ENCODE measurements around the gene DNAJC21. TPM values are rescaled to one million over a fixed set of nuclear protein-coding genes. Genes with fewer than 3 reads are reported as not detected.
A peak's percentile ranks its signal among the peaks of the same experiment; 100 is the strongest.

DNAJC21 gene
- total RNA-seq, 2 experiments from 2014 or later: 47.9 to 50.4 TPM

DNA sequence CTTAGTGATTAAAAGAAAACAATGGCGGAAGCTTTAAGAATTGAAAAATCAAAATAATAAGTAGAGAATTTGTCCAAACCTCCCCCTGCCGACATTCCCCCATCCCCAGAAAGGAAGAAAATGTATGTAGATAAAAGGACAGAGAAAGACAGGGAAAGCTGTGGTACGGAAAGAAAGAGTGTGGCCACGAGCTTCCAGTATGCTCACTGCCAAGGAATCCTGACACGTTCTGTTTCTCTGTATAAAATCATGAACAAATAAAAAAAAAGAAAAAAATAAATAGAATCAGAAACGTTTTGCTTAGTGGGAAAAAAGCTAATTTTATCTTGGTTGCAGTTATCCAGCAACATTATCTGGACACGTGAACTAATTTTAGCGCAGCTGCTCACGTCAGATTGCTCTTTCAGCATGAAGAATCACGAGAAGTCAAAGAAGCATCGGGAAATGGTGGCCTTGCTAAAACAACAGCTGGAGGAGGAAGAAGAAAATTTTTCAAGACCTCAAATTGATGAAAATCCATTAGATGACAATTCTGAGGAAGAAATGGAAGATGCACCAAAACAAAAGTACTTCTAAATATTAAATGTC is 15.2 kb downstream of the DNAJC21 start:
- no peak for TF ChIP-seq CTCF (IDR thresholded peaks at IDR 0.05)
- Histone ChIP-seq H3K27ac (ENCODE audit: low read depth in 1 of 2, low read length in 2 of 2) (no peak overlapping the region), H3K9me3 (ENCODE audit: control insufficient read depth in 1 of 2, insufficient read depth in 1 of 2, low read length in 2 of 2) (no peaks in the 10 kb centered on the region), H3K4me1 (ENCODE audit: insufficient read depth, low read length) (no peaks in the 10 kb centered on the region), H3K4me3 (ENCODE audit: low read length) (no peak overlapping the region), H3K36me3 (ENCODE audit: insufficient read depth, low read length) (peaks cover 72% of the 10 kb centered on the region), H3K27me3 (ENCODE audit: control insufficient read depth in 1 of 2, insufficient read depth in 2 of 2, low read length in 2 of 2) (no peaks in the 10 kb centered on the region)
- no peaks in the 10 kb centered on the region for H3K27me3 Mint-ChIP-seq
- H3K27ac Mint-ChIP-seq: no peak overlapping the region
- intact Hi-C loops (cut with DNase I, micrococcal nuclease): no loop called here
- H3K9me3 Mint-ChIP-seq: no peaks in the 10 kb centered on the region
- ChIA-PET CTCF (no interaction called here), POLR2A (no interaction called here)
- no peak overlapping the region for H3K4me3 Mint-ChIP-seq
- peaks cover 91% of the 10 kb centered on the region for H3K36me3 Mint-ChIP-seq (ENCODE audit: low read depth)
- no peaks in the 10 kb centered on the region for H3K4me1 Mint-ChIP-seq (ENCODE audit: low read depth)
- DNase-seq (no peak), ATAC-seq (ENCODE audit: poor library complexity) (no peak)

- no peaks in the 10 kb centered on the region for H3K27me3 ChIP-seq (ENCODE audit: control insufficient read depth in 1 of 2, insufficient read depth in 2 of 2, low read length in 2 of 2)
- peaks cover 10% of the 10 kb centered on the region for H3K4me1 Mint-ChIP-seq (ENCODE audit: low read depth)
- H3K4me3 ChIP-seq (ENCODE audit: low read length): no peak overlapping the region
- POLR2A ChIA-PET: no interaction called here
- DNase-seq: no peak
- H3K4me3 Mint-ChIP-seq: no peak overlapping the region
- H3K4me1 ChIP-seq (ENCODE audit: insufficient read depth, low read length): no peaks in the 10 kb centered on the region
- H3K27ac ChIP-seq (ENCODE audit: low read depth in 1 of 2, low read length in 2 of 2): no peak overlapping the region
- H3K9me3 ChIP-seq (ENCODE audit: control insufficient read depth in 1 of 2, insufficient read depth in 1 of 2, low read length in 2 of 2): no peaks in the 10 kb centered on the region
- H3K27me3 Mint-ChIP-seq: no peaks in the 10 kb centered on the region
- intact Hi-C loops (cut with DNase I, micrococcal nuclease): loop anchor here in 1 of 2 experiments (5.0 kb wide), 1 partner anchor 970 kb away; no protein-coding TSS in a partner anchor
- peaks cover 28% of the 10 kb centered on the region for H3K36me3 ChIP-seq (ENCODE audit: insufficient read depth, low read length)
- H3K9me3 Mint-ChIP-seq: no peaks in the 10 kb centered on the region
- TF ChIP-seq CTCF (IDR thresholded peaks at IDR 0.05): no peak
- no peak overlapping the region for H3K27ac Mint-ChIP-seq
- CTCF ChIA-PET: no interaction called here
- peaks cover 39% of the 10 kb centered on the region for H3K36me3 Mint-ChIP-seq (ENCODE audit: low read depth)
- no peak for ATAC-seq (ENCODE audit: poor library complexity)
Observed at GRCh38 chr5:34957321-34957720, 28.0 kb downstream of the DNAJC21 start.

DNA sequence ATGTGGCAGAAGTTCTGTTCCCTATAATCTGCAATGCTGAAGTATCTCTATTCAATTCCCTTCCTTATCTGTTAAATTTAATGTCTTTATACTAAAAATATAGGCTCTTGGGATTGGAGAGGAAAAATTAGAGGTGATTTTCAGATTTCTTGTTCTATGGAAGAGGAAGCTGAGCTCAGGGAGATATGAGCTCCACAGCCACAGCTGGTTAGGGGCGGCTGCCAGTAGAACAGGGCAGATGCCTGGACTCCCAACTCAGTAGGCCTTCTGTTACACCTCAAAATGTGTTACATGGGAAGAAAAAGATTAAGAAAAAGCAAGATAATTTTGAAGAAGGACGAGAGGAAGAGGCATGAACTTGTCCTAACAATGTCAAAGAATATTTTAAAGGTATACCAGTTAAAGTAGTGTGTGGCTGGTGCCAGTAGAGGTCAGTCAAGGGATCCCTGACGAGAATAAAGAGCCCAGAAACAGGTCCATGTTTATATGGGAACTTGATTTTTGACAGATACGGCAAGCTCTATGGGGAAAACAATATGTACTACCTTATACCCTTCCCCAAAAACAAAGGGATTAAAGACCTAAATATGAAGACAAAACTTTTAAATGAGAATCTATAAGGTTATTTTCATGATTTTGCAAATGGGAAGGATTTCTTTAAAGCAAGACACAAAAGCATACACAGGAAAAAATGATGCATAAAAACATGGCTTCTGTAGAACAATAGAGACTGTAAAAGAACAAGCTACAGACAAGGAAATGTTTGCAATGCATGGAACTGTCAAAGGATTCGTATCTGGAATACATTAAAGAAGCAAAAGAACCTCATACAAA is 28.7 kb downstream of the DNAJC21 start:
- H3K4me3 Mint-ChIP-seq: no peak overlapping the region
- peak; percentile 44 for TF ChIP-seq CTCF (IDR thresholded peaks at IDR 0.05)
- peaks cover 10% of the 10 kb centered on the region for H3K4me1 Mint-ChIP-seq (ENCODE audit: low read depth)
- H3K27me3 Mint-ChIP-seq: no peaks in the 10 kb centered on the region
- peak overlapping the region; percentile 15 for H3K27ac Mint-ChIP-seq
- Histone ChIP-seq H3K27ac (ENCODE audit: low read depth in 1 of 2, low read length in 2 of 2) (no peak overlapping the region), H3K27me3 (ENCODE audit: control insufficient read depth in 1 of 2, insufficient read depth in 2 of 2, low read length in 2 of 2) (no peaks in the 10 kb centered on the region), H3K36me3 (ENCODE audit: insufficient read depth, low read length) (peaks cover 22% of the 10 kb centered on the region), H3K4me3 (ENCODE audit: low read length) (no peak overlapping the region), H3K4me1 (ENCODE audit: insufficient read depth, low read length) (no peaks in the 10 kb centered on the region), H3K9me3 (ENCODE audit: control insufficient read depth in 1 of 2, insufficient read depth in 1 of 2, low read length in 2 of 2) (no peaks in the 10 kb centered on the region)
- intact Hi-C loops (cut with DNase I, micrococcal nuclease): loop anchor here in 1 of 2 experiments (5.0 kb wide), 1 partner anchor 969 kb away; no protein-coding TSS in a partner anchor
- ATAC-seq (ENCODE audit: poor library complexity): peak; percentile 51
- H3K9me3 Mint-ChIP-seq: no peaks in the 10 kb centered on the region
- H3K36me3 Mint-ChIP-seq (ENCODE audit: low read depth): peaks cover 31% of the 10 kb centered on the region
- peak in 3 of 14 experiments; percentile 2 to 21 (median 20) for DNase-seq
- ChIA-PET CTCF (interaction anchor here (0.8 kb wide), 1 partner anchor 8 kb away, joined by 3 read pairs; no protein-coding TSS in a partner anchor), POLR2A (interaction anchor here (0.6 kb wide), 1 partner anchor 28 kb away, joined by 3 read pairs; no protein-coding TSS in a partner anchor)

Data from CD4-positive, alpha-beta T cell (primary cell).